ENCODE results near the gene NAALADL2.

NAALADL2 gene

DNA sequence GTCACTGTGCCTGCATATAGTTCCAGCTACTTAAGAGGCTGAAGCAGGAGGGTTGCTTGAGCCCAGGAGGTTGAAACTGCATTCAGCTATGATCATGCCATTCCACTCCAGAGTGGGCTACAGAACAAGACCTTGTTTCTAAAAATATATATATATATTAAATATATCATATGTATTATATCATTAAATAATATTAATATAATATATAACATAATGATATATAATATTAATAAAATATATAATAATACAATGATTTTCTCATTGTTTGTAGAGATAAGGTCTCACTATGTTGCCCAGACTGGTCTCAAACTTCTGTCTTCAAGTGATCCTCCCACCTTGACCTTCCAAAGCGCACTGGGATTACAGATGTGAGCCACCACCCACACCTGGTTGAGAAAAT is 101.8 kb downstream of the NAALADL2 start:
- no peak for DNase-seq (ENCODE audit: low read depth, low spot score)

DNA sequence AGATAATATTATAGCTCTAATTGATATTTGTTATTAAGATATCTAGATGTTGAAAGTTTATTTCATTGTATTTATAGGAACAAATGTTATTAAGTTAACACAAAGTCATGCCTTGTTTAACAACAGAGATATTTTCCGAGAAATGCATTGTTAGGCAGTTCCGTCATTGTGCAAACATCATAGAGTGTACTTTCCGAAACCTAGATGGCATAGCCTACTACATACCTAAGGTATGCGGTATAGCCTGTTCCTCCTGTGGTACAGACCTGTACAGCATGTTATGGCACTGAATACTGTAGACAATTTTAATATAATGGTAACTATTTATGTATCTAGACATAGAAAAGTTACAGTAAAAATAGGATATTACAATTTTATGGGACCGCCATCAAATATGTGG is 114.3 kb downstream of the NAALADL2 start:
- no peak for DNase-seq (ENCODE audit: low read depth, low spot score)

DNA sequence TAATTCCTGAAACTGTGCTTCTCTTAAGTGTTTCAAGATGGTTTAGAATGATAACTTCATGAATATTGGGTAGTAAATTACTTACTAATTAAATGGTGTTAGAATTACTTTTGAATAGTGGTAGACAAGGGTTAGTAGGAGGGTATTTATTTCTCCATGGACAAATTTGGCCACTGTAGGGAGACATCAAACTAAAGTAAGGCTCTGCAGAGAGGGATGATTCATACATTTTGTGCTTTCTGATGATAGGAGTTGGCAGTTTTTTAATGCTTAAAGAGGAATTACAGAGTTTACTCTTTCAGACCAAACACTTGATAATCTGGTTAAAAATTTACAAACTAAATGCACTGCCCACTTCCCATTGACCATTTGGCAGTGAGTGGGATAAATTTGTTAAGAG is 127.6 kb downstream of the NAALADL2 start:
- DNase-seq (ENCODE audit: low read depth, low spot score) = no peak

DNA sequence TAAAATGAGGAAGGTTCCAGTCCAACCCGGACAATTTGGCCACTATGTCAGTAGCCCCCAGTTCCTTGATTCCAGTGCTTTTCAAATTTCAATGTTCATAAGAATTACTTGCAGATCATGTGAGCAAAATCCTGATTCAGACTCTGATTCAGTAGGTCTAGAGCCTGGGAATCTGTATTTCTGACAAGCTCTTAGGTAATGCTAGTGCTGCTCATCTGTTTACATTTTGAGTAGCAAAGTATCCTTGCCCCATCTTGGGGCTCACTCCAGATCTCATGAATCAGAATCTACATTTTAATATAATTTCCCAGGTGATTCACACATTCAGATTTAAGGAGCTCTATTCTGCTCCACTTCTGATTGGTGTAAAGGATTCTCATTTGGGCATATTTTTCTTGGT is 142.0 kb downstream of the NAALADL2 start:
- DNase-seq (ENCODE audit: low read depth, low spot score) = no peak

DNA sequence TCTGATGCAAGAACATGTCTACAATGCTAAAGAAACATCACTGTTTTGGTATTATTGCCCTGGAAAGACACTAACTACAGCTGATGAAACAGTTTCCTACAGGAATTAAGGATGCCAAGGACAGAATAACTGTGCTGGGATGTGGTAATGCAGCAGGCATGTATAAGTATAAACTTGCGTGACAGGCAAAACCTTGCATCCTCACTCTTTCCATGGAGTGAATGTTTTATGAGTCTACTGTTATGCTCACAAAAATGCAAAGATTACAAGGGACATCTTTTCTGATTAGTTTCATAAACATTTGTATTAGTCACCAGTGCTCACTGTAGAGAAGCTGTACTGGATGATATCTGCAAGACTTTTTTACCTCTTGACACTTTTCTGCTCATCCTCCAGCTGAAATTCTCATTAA is 143.6 kb downstream of the NAALADL2 start:
- no peak for DNase-seq (ENCODE audit: low read depth, low spot score)

DNA sequence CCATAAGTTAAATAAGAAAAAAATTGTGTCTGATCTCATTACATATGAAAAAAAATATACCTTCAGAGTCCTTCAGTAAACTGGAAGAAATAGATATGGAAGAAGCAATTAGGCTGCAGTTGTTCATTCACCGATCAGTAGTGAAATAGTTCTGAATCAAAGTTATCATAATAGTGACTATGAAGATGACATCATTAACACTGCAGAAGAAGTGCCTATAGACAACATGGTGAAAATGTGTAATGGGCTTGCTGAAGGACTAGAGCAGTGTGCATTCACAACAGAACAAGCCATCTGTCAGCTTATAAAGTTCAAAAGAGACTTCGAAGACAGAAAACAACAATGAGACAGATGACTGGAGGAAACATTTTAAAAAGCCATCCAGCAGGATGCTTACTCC is 144.5 kb downstream of the NAALADL2 start:
- no peak for DNase-seq (ENCODE audit: low read depth, low spot score)

DNA sequence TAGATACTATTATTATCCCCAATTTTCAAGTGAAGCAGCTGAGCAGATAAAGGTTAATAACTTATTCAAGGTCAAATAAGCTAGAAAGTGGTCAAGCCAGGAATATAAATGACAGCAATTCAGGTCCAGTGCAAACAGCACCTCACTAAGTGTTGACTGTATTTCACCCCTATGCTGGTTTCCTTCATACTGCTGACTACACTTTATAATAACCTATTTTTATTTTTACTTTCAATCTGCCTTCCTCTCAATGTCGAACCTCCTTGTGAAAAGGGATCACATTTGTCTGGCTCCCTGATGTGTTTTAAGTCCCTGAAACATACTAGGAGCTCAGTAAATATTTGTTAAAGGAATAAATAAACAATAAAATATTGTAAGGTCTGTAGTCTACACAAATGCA is 146.1 kb downstream of the NAALADL2 start:
- no peak for DNase-seq (ENCODE audit: low read depth, low spot score)

DNA sequence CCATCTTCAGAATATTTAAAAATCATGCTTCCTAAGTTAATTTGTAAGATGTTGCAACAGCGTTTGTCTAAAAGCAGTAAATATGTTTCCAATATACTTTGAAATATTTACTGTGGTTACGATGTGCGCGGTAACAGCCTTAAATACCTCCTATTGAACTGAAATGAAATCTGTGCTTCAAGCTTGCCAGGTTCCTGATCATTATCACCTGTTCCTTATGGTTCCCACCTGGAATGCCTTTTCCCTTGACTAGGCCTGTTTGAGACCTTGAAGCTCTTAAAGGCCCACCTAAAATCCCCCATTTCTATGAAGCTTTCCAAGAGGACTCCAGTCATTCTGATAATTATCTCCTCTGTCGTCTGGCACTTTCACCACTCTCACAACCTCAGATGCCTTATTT is 146.7 kb downstream of the NAALADL2 start:
- DNase-seq (ENCODE audit: low read depth, low spot score) = no peak

DNA sequence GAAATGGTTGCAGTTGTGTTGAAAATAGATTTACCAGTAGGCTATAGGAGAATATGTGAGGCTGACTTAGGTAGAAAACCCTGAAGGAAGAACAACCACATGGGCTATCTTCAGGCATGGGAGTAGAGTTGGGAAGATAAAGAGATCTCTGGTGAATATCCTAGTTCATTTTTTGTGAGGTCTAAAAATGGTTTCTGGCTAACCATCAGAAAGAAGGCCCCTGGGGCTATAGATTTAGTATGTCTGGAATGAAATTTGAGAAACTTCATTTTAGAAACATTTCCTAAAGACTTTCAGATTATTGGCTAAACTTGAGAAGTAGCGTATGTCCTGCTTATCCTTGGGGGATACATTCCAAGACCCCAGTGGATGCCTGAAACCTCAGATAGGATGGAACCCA is 148.2 kb downstream of the NAALADL2 start:
- no peak for DNase-seq (ENCODE audit: low read depth, low spot score)

DNA sequence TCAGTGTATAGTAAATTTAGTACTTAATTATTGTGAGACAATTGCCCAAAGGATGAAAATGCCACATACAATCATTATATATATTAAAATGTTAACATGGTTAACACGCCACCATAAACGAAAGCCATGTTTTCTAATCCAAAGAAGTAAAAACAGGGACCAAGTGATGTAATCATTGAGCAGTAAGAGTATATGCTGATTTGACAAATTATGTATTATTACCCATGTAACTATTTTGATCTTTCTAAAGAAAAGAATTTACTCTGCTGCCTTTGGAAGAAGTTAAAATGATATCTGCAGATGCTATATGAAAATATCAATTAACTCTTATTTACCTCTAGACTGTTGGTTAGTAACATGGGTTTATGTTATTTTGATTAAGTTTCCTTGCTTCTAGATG is 150.2 kb downstream of the NAALADL2 start:
- DNase-seq (ENCODE audit: low read depth, low spot score) = no peak

DNA sequence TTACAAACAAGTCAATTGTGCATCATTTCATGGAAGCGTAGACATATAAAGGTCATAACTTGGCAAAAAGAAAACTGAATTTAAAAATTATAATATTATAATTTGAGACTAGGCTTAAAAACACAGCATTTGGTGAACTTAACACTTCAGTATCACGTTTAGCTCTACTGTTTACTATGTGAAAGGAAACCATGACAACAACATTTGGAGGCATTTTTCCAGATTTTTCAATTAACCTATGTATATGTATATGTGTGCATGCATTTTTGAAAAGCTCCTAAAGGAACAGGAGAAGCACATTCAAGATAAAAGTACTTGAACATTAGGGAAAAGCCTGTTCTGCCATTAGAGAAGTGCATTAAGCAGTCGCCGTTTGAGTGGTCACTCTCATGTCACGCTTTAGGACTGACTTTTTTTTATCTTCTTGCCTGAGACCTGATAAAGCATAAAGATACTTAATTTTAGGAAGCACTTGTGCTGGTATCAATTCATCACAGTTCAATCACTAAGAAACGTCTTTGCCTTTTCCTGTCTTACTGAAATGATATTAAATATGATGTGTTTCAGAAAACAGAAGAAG is 156.0 kb downstream of the NAALADL2 start:
- DNase-seq (ENCODE audit: low read depth, low spot score) = no peak

DNA sequence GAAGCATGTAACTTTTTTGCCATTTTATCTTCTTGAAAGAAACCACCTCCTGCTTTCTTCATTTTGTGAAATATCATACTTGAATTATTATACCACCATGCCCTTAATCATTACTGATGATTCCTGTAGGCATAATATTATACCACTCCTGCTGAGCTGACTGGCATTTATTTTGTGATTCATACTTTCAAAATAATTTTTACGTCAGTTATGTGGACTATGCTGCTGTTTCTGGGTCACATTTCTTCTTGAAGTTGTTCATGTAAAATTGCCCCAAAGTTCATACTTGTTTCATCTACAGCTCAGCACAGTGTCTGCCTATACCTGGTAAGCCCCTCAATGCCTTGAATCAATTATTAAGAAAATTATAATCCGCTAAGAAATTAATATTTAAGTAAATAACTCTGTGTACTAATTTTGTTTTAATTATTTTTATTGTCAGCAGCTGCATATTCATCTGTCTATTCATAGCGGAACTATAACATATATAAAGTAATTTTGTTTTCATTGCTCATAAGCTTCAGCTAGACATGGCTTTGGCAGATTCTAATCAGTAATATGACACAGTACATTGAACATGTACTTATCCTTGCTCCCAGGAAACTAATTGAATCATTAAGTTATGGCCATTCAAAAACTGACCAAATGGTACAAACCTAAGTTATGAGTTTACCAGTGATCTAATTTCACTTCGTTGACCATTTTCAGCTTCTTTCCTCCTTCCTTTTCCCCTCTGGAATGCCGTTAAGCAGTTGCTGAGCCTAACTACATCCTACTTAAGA is 160.0 kb downstream of the NAALADL2 start:
- DNase-seq (ENCODE audit: low read depth, low spot score) = no peak

DNA sequence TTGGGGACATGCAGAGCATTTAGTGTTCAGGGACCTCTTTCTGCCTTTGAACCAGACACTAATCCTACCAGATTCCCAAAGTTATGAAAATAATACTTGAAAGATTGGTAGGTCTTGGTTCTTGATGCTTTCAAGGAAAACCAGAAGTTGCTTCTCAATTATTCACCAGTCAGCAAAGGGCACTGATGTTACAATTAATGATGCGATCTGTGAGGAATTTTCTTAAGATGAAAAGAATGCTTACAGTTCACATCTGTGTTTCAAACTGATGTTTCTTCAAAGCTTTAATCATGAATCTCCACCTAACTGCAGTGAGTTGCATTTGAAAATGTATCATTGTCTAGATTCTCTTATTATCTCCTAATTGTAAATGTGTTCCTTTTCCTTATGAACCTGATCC is 161.0 kb downstream of the NAALADL2 start:
- no peak for DNase-seq (ENCODE audit: low read depth, low spot score)

DNA sequence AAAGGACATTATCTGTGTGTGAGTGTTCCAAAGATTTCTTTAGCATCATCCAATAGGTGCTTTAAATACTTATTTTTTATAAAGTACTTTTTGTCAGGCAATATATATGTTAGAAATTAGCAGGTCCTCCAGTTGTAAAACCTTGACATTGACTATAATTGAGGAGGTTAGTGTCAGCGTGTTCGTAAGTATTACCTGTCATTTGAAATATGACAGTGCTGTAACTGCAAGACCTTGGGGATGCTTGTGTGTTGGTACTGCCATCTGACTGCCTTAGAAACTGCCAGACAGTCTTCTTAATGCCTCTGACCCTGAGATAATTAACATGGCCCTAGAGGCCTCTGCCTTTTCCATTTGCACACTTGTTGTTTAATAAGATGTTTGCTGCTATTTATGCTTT is 170.7 kb downstream of the NAALADL2 start:
- no peak for DNase-seq (ENCODE audit: low read depth, low spot score)

DNA sequence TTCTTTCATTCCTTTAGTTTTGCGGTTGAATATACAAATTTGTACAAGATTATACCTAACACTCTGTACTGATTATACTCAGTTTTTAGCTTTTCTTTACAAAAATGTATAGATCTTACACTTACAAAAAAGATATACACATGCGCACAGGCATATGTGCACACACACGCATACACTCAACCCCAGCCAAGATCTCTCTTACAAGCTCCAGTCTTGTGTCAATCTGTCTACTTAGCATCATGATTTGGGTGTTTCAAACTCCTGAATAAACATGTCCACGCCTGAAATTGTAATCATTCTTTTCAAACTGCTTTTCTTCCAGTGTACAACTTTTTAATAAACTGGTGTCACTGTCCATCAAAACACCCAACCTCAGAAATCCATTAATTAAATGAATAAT is 180.7 kb downstream of the NAALADL2 start:
- DNase-seq (ENCODE audit: low read depth, low spot score) = no peak

DNA sequence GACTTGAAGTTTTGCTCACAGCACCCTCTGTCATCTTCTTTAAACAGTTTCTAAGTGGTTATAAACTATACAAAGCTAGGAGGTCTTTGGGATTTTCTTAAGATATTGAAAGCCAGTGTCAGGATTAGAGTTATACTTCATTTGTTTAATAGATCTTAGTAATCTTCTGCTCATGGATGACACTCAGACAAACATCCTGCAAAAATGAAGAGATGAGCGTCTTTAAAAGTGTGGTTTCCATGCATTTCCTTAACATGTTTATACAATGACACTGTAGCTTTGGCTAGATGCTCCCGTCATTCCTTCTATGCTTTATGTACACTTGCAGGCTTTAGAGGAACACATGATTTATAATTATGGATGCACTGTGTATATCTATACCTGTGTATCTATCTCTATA is 182.2 kb downstream of the NAALADL2 start:
- no peak for DNase-seq (ENCODE audit: low read depth, low spot score)

DNA sequence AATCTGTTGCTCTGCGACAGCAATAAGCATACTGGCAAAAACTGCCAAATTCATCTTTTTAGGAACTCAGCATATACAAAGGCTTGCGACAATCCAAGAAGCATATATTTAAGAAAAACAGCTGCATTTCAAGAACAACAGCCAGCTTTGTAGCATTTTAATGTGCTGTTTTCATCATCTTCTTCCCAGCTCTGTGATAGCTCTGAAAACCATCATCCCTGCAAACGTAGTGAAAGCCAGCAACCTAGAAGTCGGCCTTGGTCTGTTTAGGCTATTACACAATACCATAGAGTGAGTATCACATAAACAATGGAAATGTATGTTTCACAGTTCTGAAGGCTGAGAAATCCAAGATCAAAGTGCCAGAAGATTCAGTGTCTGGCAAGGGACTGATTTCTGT is 187.5 kb downstream of the NAALADL2 start:
- no peak for DNase-seq (ENCODE audit: low read depth, low spot score)

DNA sequence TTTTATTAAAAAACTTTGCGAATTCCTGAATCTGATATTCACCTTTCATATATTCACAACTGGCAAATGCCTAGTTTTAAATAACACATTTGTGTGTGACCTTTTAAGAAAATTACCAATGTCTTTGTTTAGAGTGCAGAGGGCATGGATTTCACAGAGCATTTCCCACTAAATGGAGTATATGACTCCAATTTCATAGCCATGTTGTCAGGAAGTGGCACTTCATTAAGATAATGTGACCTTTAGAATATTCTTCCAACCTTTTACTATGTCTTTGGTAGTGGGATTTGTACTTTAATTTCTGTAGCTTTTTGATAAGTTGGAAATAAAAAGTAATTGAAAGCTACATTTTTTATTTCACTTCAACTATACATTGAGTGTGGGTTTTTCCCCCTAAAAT is 188.7 kb downstream of the NAALADL2 start:
- DNase-seq (ENCODE audit: low read depth, low spot score) = no peak

DNA sequence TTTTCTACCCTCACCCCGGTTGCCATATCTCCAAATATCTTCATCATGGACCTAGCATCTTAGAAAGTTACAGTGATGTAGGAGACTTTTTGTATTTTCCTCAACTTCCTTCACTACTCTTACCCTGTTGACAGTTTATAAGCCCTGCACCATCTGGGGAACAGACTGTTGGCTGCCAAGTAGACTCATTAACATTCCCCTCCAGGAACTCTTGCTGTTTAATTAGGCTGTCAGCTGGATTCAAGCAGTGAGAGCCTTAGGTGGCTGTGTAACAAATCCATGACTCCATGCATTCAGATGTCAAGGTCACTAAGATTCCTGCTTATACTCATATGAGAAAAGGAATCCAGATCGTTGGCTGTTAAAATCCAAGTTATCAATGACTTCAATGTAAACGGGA is 198.3 kb downstream of the NAALADL2 start:
- DNase-seq (ENCODE audit: low read depth, low spot score) = no peak

DNA sequence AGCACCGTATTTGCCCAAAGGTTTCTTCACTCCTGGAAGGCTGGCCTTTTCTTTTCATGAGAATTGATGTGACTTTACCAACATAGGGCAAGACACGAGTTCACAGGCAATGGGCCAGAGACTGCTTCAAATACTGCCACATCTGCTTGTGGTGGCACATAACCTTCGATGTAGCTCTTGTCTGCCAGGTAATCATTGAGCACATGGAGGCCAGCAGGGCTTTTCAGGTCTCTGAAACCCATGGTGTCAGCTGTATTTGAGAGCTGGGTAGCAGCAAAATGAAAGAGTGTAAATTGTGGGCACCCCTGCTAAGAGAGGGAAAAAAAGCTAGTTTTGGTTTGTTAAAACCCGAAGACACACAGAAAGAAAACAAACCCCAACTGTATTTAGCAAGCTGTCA is 200.7 kb downstream of the NAALADL2 start:
- no peak for DNase-seq (ENCODE audit: low read depth, low spot score)

DNA sequence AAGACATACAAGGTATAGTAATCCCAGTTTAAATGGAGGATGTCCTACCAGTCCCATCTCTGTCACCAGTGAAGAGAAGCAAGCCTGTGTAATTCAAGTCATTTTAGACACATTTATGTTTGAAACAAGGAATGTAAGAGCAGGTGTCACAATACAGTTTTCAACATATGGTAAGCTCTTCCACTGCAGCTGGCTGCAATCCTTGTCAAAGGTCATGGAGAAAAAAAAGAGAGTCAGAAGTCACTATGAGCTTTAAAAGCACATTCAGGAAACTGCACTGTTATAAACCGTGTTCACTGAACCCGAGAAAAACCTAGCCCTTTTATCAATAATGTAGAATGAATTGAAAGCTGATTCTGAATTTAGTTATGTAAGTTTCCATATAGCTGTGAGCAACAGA is 206.4 kb downstream of the NAALADL2 start:
- DNase-seq (ENCODE audit: low read depth, low spot score) = no peak

DNA sequence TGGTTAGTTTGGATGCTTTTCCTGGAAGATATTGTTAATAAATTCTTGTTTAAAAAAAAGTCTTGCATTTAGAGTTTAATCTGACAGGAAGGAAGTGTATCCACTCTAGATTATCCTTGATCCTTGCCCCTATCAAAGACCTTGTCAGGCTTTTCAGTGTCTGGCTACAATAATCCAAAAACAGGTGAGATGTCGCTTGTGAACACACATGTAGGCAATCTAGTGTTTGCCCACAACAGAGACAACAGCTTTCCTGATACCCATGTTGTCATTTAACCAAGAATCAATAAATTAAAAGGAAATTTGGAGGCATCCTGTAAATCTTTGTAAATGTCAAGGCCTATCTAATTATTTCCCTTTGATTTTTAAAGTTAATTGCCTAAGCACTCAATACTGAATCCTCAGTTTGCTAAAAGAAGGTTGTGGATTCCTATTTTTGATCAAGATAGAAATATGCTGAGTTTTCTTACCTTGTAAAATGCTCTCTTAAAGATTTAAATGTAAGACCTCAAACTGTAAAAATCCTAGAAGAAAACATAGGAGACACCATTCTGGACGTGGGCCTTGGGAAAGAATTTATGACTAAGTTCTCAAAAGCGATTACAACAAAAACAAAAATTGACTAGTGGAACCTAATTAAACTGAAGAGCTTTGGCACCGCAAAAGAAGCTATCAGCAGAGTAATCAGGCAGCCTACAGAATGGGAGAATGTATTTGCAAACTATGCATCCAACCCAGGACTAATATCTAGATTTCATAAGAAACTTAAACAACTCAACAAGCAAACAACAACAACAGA is 207.7 kb downstream of the NAALADL2 start:
- no peak for DNase-seq (ENCODE audit: low read depth, low spot score)

DNA sequence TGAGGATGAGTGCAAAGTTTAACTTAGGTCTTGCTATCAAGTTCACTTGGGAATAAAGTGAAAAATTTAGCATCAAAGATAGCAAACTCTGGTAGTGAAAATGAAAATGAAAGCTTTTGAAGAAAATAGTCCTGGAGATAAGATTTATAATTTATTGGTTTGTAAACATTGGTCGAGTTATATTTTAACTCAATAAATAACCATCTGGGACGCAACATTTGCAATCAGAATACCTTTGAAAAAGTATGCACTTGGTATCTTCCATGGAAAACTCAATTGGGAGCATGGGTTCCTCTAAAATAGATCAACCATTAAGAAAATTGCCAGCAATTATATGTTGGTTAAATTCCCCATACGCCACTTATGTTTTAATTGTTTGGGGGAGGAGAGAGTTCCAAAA is 209.5 kb downstream of the NAALADL2 start:
- no peak for DNase-seq (ENCODE audit: low read depth, low spot score)

Data from activated naive CD8-positive, alpha-beta T cell treated with anti-CD3 and anti-CD28 coated beads, Interleukin-2, amount 50 U/mL, for 16 hours (primary cell).